Kidney (tissue), 2 donors: ENCODE measurements around the gene TMEM200A. TPM values are rescaled to one million over a fixed set of nuclear protein-coding genes. Genes with fewer than 3 reads are reported as not detected.

Source experiments
- polyA plus RNA-seq: library from polyadenylated mRNA; stranded (reverse); fragments of 350-450 nt; fragmentation: Illumina TruSeq; extraction: RNeasy Lipid Tissue Mini Kit (QIAGEN cat#74804); gene quantifications from one replicate; pipeline ENCODE4 v1.2.3, GENCODE V29; 2014; ENCODE audit warnings: low read depth, low replicate concordance; ENCODE audit not compliant: insufficient read depth
- total RNA-seq: library from RNA; stranded (reverse); fragmentation: NEBNext Ultra II Directional; extraction: Animal tissue kit (Norgen Biotek cat#: 25700); gene quantifications from one replicate; pipeline ENCODE4 v1.2.1, GENCODE V29; 2021
- donor health status: DM: yes; HTN: yes; CAD: no.

TMEM200A gene
- total and polyA plus RNA-seq, 2 donors from 2014 or later = 7.7 to 17.9 TPM

Other genes starting within 250 kb of the TMEM200A start
- 3.5 TPM for gene SAMD3, start 143.1 kb upstream of the TMEM200A start, total RNA-seq
- gene SAMD3, start 143.1 kb upstream of the TMEM200A start, polyA plus RNA-seq = 1.1 TPM